OCI-LY1 (cell line): ENCODE results near the gene CRBN.

Source experiments
- H2AFZ ChIP-seq: fragments of 200-600 bp; sonication (generic), shearing (Covaris generic); 2 replicates; pipeline ENCODE4 v1.6.0; 2014; ENCODE audit warnings: antibody characterized with exemption, mild to moderate bottlenecking, low read length
- H3F3A ChIP-seq: fragments of 200-600 bp; sonication (generic), shearing (Covaris generic); 2 replicates; pipeline ENCODE4 v1.6.0; 2014; ENCODE audit warnings: mild to moderate bottlenecking, antibody characterized with exemption, low read length, moderate library complexity; ENCODE audit not compliant: insufficient read depth
- H3K27ac ChIP-seq: fragments of 200-600 bp; sonication (generic); 2 replicates; pipeline ENCODE4 v1.5.1; 2014; ENCODE audit warnings: low read length, mixed run types, mild to moderate bottlenecking, low read depth; ENCODE audit not compliant: poor library complexity, severe bottlenecking
- H3K27me3 ChIP-seq: fragments of 200-600 bp; sonication (generic); 2 replicates; pipeline ENCODE4 v1.6.0; 2014; ENCODE audit warnings: antibody characterized with exemption, mild to moderate bottlenecking, low read length, moderate library complexity; ENCODE audit not compliant: insufficient read depth
- H3K36me3 ChIP-seq: fragments of 200-600 bp; sonication (generic); 2 replicates; pipeline ENCODE4 v1.6.1; 2014; ENCODE audit warnings: mild to moderate bottlenecking, antibody characterized with exemption, low read length, moderate library complexity, mixed read lengths; ENCODE audit not compliant: insufficient read depth
- H3K4me1 ChIP-seq: fragments of 200-600 bp; sonication (generic); 2 replicates; pipeline ENCODE4 v1.5.1; 2014; ENCODE audit warnings: mild to moderate bottlenecking, low read length, moderate library complexity; ENCODE audit not compliant: insufficient read depth, severe bottlenecking
- H3K4me2 ChIP-seq: fragments of 200-600 bp; sonication (generic), shearing (Covaris generic); 2 replicates; pipeline ENCODE4 v1.6.1; 2014; ENCODE audit warnings: low read length
- H3K4me3 ChIP-seq: fragments of 200-600 bp; sonication (generic); 2 replicates; pipeline ENCODE4 v1.5.1; 2014; ENCODE audit warnings: low read length, low read depth, mild to moderate bottlenecking, mixed read lengths; ENCODE audit not compliant: poor library complexity, severe bottlenecking
- H3K79me2 ChIP-seq: fragments of 200-600 bp; shearing (Covaris generic); 2 replicates; pipeline ENCODE4 v1.6.1; 2016; ENCODE audit warnings: mixed run types, low read length, mixed read lengths; ENCODE audit not compliant: insufficient read depth
- H3K9ac ChIP-seq: fragments of 200-600 bp; sonication (generic), shearing (Covaris generic); 2 replicates; pipeline ENCODE4 v1.6.1; 2014; ENCODE audit warnings: mild to moderate bottlenecking, low read length, mixed read lengths
- H3K9me2 ChIP-seq: fragments of 200-600 bp; sonication (generic), shearing (Covaris generic); 2 replicates; pipeline ENCODE4 v1.6.1; 2014; ENCODE audit warnings: low read depth, mild to moderate bottlenecking, low read length, mixed read lengths
- H3K9me3 ChIP-seq: fragments of 200-600 bp; shearing (Covaris generic); 2 replicates; pipeline ENCODE4 v1.6.1; 2014; ENCODE audit warnings: low read length, mixed read lengths
- H4K20me1 ChIP-seq: fragments of 200-600 bp; sonication (generic), shearing (Covaris generic); 2 replicates; pipeline ENCODE4 v1.6.0; 2016; ENCODE audit warnings: mild to moderate bottlenecking, low read length; ENCODE audit not compliant: insufficient read depth
- EZH2 ChIP-seq: fragments of 200-600 bp; sonication (generic), shearing (Covaris generic); IDR thresholded peaks from 2 replicates; pipeline ENCODE4 v1.8.0; 2017; ENCODE audit warnings: borderline replicate concordance, mixed run types, mild to moderate bottlenecking, antibody characterized with exemption, low read length, moderate library complexity, mixed read lengths
- TF ChIP-seq, protein P1 (sequence below): fragments of 200-600 bp; sonication (generic), shearing (Covaris generic); IDR thresholded peaks from 2 replicates; pipeline ENCODE4 v1.5.1; 2017; ENCODE audit warnings: mild to moderate bottlenecking, antibody characterized with exemption, low read length, moderate library complexity, mixed read lengths

Gene CRBN

DNA sequence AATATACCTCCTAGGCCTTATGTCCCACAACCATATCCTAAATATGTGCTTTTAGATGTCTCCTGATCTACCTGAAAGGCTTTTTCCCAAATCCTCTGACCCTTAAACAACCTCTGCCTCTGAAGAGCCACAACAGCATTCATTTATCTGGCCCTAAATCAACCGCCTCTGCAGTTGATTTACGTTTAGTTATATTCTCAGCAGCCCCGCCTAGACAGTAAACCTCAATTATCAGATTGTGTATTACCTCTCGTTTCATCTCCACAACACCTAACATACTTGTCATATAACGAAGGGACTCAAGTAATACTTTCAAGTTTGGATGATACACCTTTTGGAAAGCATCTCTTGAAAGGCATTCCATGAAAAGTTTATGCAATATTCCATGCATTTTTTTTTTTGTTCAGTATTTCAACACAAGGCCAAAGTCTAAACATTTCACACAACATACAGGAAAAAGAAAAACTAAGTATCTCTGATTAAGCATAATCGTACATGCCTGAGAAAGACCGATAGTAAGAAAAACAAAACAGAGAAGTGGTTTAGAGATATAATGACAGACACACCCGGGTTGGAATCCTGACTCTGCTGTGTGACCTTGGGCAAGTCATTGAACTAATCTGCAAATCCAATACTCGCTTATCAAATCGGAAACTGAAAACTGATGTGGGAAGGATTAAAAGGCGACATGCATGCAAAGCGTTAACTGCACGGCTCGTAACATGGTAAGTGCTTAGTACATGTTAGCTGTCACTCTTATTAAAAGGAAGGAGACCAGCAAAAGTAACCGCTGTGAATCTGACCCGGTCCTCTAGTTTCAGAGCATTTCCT, 778 bp downstream of the CRBN start:
- TF ChIP-seq, protein P1, sequence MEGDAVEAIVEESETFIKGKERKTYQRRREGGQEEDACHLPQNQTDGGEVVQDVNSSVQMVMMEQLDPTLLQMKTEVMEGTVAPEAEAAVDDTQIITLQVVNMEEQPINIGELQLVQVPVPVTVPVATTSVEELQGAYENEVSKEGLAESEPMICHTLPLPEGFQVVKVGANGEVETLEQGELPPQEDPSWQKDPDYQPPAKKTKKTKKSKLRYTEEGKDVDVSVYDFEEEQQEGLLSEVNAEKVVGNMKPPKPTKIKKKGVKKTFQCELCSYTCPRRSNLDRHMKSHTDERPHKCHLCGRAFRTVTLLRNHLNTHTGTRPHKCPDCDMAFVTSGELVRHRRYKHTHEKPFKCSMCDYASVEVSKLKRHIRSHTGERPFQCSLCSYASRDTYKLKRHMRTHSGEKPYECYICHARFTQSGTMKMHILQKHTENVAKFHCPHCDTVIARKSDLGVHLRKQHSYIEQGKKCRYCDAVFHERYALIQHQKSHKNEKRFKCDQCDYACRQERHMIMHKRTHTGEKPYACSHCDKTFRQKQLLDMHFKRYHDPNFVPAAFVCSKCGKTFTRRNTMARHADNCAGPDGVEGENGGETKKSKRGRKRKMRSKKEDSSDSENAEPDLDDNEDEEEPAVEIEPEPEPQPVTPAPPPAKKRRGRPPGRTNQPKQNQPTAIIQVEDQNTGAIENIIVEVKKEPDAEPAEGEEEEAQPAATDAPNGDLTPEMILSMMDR: no peak
- no peak for TF ChIP-seq EZH2
- H2AFZ ChIP-seq: no peak overlapping the region
- H3F3A ChIP-seq: no peaks in the 10 kb centered on the region
- H3K9ac ChIP-seq: peak overlapping the region; percentile 83
- H3K27me3 ChIP-seq: no peaks in the 10 kb centered on the region
- peak overlapping the region; percentile 86 for H3K4me2 ChIP-seq
- H3K36me3 ChIP-seq: peaks cover 7% of the 10 kb centered on the region
- no peaks in the 10 kb centered on the region for H3K9me3 ChIP-seq
- peaks cover 23% of the 10 kb centered on the region for H3K4me1 ChIP-seq
- no peak overlapping the region for H3K27ac ChIP-seq
- H3K4me3 ChIP-seq: peak overlapping the region; percentile 91
- no peaks in the 10 kb centered on the region for H3K9me2 ChIP-seq
- peaks cover 27% of the 10 kb centered on the region for H3K79me2 ChIP-seq
- no peaks in the 10 kb centered on the region for H4K20me1 ChIP-seq

DNA sequence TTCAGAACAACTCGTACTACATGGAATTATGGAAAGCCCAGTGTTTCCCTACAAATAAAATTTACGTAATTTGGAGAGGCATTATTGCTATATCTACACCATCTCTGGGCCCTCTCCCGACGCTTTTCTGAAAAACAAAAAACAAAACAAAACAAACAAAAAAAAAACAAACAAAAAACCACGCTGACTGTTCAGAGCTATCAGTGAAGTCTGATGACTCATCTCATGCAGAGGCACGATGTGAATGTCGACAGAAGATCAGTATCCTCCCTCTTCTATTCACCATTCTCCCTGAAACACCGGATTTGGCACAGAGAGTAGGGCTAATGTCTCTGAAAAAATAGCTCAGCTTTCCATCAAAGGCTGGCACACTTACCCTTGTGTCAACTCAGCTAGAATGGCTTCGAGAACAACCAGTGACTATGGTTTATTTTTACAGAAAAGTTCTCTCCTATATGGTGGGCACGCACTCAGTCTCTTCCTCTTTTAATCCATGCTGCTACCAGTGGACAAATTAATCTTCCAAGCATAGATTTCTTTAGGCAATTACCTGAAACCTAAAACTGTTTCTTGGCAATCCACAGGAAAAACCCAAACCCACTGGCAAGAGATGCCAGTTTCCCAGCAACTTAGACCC, 1.5 kb downstream of the CRBN start:
- Histone ChIP-seq H3K9me3 (no peaks in the 10 kb centered on the region), H3K4me2 (peak overlapping the region; percentile 86), H3F3A (no peaks in the 10 kb centered on the region), H4K20me1 (no peaks in the 10 kb centered on the region), H3K27me3 (no peaks in the 10 kb centered on the region), H3K4me1 (peaks cover 23% of the 10 kb centered on the region), H2AFZ (no peak overlapping the region), H3K79me2 (peaks cover 27% of the 10 kb centered on the region), H3K9me2 (no peaks in the 10 kb centered on the region), H3K9ac (no peak overlapping the region; the same call in 1 of the 2 replicates), H3K4me3 (peak overlapping the region; percentile 91), H3K36me3 (peaks cover 15% of the 10 kb centered on the region), H3K27ac (no peak overlapping the region)
- TF ChIP-seq, protein P1: no peak
- no peak for TF ChIP-seq EZH2

- Histone ChIP-seq H3K27me3 (no peaks in the 10 kb centered on the region), H3K9me3 (no peaks in the 10 kb centered on the region), H3K36me3 (peaks cover 51% of the 10 kb centered on the region), H3K27ac (no peak overlapping the region), H3K9me2 (no peaks in the 10 kb centered on the region), H3K79me2 (peaks cover 10% of the 10 kb centered on the region), H2AFZ (no peak overlapping the region), H3K4me3 (no peak overlapping the region), H3K9ac (no peak overlapping the region), H4K20me1 (no peaks in the 10 kb centered on the region), H3K4me1 (peaks cover 2% of the 10 kb centered on the region), H3F3A (no peaks in the 10 kb centered on the region), H3K4me2 (no peak overlapping the region)
- TF ChIP-seq, protein P1: no peak
- TF ChIP-seq EZH2: no peak
Measured at GRCh38 chr3:3172627-3173026, 6.9 kb downstream of the CRBN start.
